Posterior vena cava (tissue), 2 donors: Measurements from ENCODE around the gene MAML2. TPM values are rescaled to one million over a fixed set of nuclear protein-coding genes. Genes with fewer than 3 reads are reported as not detected.

Experiments
- DNase-seq: peaks from one replicate; pipeline ENCODE4 v3.0.0-alpha.2; 2020; ENCODE audit warnings: low spot score
- intact Hi-C, 2 donors: fragments of 100-400 bp; cut with DNase I; formaldehyde crosslinking; loops; one replicate each; pipeline versions ENCODE4 v1.14.1 to v1.14.2; 2022 to 2023
- total RNA-seq, 2 donors: library from RNA; stranded (reverse); fragmentation: NEBNext Ultra II Directional; extraction: Animal tissue kit (Norgen Biotek cat#: 25700); gene quantifications; one replicate each; pipeline ENCODE4 v1.2.1, GENCODE V29; 2021
- donor health status: DM: yes; HTN: yes; CAD: no.
- donor health status: DM: yes; HTN: yes; CAD: no.

Gene MAML2
- total RNA-seq, 2 donors from 2014 or later: 13.1 to 16.2 TPM

GRCh38 chr11:96051820-96052219, 291.2 kb downstream of the MAML2 start:
- DNase-seq: no peak
- intact Hi-C loops: loop anchor here (5.0 to 10.0 kb wide), 2 partner anchors 47 to 290 kb away; partner anchors contain the start of gene MAML2 (in 1 of the 2)

- no peak for DNase-seq
- intact Hi-C loops: loop anchor here (5.0 to 10.0 kb wide), 2 partner anchors 46 to 292 kb away; partner anchors contain the start of gene MAML2 (in 1 of the 2)
Measured at GRCh38 chr11:96050435-96051182, 292.4 kb downstream of the MAML2 start.

GRCh38 chr11:96049426-96049825, 293.6 kb downstream of the MAML2 start:
- DNase-seq: no peak
- intact Hi-C loops: no loop called here

- intact Hi-C loops: no loop called here
- DNase-seq: no peak
Measured at GRCh38 chr11:96045622-96046456, 297.2 kb downstream of the MAML2 start.

DNA sequence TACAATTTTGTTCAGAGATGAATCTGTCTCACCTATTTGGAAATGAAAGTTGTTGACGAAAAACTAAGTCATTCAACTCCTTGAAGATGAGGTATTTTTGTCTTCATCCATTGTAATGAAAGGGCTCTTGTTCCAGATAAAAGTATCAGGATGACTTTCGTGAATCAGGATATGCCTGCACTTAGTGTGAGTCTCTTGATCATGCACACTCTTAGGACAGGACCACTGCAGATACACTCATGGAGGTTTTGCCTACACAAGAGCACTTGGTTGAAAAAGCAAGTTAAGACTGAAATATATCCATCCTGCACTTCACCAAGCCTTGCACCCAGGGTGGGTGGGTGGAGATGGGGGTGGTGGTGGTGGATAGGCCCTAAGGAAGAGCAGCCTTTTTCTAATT, 298.2 kb downstream of the MAML2 start:
- DNase-seq: no peak
- intact Hi-C loops: no loop called here

DNA sequence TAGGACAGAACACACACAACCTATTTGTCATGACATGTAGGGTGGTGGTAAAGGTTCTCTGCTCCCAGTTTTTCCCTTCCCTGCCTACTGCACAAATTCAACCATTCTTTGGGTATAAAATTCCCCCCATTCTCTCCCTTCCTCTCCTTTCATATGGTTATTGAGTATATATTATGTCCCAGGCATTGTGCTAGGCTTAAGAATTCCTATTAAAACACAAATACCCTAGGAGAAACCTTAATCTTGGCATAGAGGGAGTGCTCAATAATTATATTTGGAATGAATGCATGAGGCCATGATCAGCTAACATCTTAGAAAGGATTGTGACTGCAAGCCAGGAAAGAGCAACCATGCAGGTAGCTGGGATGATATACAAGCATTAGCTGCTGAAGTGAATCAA, 298.7 kb downstream of the MAML2 start:
- no peak for DNase-seq
- intact Hi-C loops: no loop called here

- intact Hi-C loops: no loop called here
- no peak for DNase-seq
Measured at GRCh38 chr11:96043291-96043690, 299.7 kb downstream of the MAML2 start.

- no peak for DNase-seq
- intact Hi-C loops: no loop called here
Measured at GRCh38 chr11:96038046-96038445, 304.9 kb downstream of the MAML2 start.

GRCh38 chr11:96037405-96037949, 305.5 kb downstream of the MAML2 start:
- intact Hi-C loops: no loop called here
- DNase-seq: no peak

DNA sequence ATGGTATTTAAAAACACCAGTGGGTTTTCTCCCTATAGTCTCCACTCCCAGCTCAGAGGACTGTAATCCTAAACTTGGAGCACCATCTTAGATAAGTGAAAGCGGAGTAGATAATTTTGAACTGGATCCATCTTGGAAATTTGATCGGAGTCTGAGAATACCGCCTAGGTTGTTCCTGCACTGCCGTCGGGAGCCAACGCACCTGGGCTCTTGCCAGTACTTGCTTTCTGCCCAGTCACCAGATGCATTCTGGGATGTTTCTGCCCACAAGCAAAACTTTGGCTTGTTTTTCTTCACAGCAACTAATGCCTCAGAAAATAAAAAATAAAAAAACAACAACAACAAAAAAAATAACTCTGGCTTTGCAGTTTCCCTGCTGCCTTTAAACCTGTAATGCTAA, 306.1 kb downstream of the MAML2 start:
- intact Hi-C loops: no loop called here
- DNase-seq: no peak

DNA sequence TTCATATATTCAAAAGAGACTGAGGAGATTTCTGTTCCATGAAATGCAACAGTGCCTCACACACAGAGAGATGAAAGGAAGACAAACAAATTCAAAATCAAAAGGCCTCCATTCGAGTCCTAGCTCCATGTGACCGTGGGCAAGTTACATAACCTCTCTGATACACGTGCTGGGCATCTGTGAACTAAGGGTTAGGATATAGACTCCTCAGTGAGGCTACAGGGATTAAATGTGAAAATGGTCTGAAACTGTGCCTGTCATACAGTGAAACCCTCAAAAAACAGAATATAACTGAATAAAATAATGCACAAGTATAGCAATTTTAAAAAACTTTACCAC, 307.3 kb downstream of the MAML2 start:
- intact Hi-C loops: no loop called here
- DNase-seq: no peak

- intact Hi-C loops: no loop called here
- no peak for DNase-seq
Measured at GRCh38 chr11:96035031-96035739, 307.8 kb downstream of the MAML2 start.

DNA sequence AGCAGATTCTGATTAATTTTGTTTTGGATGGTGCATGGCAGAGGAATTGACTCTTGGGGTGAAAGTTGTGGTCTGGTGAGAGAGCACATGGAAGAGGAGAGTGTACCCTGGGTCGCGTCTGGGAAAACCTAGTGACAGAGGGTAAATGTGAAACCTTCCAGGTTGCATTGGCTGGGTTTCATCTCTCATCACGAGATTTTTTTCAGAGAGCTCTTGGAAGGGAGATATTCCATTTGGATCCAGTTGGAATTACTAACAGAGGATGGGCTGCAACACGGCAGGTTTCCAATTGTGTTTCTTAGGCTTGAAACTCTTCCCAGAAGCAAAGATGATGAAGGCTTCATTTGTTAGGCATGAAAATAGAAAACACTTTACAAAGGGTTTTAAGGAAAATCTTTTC, 309.4 kb downstream of the MAML2 start:
- intact Hi-C loops: no loop called here

GRCh38 chr11:96033095-96033494, 309.9 kb downstream of the MAML2 start:
- intact Hi-C loops: no loop called here
- no peak for DNase-seq

More for the DNA sequence above, 309.4 kb downstream of the MAML2 start:
- DNase-seq: no peak

GRCh38 chr11:96028746-96029145, 314.2 kb downstream of the MAML2 start:
- intact Hi-C loops: loop anchor here in 1 of 2 donors (10.0 kb wide), 1 partner anchor 184 kb away; no protein-coding TSS in a partner anchor
- no peak for DNase-seq

- DNase-seq: no peak
- intact Hi-C loops: loop anchor here in 1 of 2 donors (10.0 kb wide), 1 partner anchor 182 kb away; no protein-coding TSS in a partner anchor
Measured at GRCh38 chr11:96027021-96027420, 316.0 kb downstream of the MAML2 start.

DNA sequence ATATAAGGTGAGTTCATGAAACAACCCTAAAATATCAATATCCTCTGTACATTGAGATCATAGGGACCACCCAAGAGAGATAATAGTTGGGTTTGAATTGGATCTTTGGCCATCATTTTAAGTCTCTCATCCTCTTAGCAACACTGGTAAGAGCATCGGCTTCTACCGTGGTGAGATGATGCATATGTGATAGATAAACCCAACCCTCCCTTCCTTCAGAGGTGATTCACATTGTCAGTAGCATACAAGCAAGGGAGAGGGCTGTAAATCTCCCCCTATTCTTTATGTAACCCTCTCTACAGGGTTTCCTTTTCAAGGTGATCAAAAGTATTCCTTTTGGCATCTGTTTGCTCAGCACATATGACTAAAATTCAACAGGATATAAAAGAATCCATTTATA, 316.7 kb downstream of the MAML2 start:
- no peak for DNase-seq
- intact Hi-C loops: loop anchor here in 1 of 2 donors (10.0 kb wide), 1 partner anchor 182 kb away; no protein-coding TSS in a partner anchor

DNA sequence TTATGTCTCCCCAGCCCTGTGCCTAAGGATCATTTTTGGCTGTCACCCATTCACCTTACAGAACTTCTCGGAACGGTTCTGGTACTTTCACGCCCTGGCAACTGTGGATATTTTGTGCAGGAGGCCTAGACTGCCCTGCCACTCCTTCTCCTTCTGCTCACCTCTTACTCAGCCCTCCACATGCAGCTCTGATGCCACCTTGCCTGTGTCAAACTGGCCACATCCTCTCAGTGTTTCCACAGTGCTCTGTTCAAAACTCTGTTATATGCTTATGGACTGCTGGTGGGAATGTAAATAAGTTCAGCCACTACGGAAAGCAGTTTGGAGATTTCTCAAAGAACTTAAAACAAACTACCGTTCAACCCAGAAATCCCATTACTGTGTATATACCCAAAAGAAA, 318.3 kb downstream of the MAML2 start:
- intact Hi-C loops: loop anchor here in 1 of 2 donors (10.0 kb wide), 1 partner anchor 180 kb away; no protein-coding TSS in a partner anchor
- no peak for DNase-seq

DNA sequence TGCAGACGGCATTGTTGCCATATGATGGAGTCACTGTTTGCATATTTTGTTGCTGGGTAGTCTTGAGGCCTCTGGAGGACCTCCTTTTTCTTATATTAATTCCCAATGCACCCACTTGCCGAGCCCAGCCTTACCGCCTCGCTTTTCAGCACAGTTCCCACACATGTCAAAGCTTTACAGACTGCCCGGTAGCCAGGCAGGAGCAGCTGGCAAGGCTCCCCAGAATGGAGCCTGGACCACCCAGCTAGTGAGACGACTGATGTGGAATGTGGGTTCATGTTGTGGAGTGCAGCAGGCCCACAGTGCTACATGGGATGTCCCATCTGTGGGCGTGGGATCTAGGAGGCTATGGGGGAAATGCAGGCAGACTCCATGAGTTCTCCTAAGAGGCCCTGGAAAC, 319.7 kb downstream of the MAML2 start:
- intact Hi-C loops: loop anchor here in 1 of 2 donors (10.0 kb wide), 1 partner anchor 178 kb away; no protein-coding TSS in a partner anchor
- no peak for DNase-seq
